Measurements from ENCODE around the gene RRP8. TPM values are rescaled to one million over a fixed set of nuclear protein-coding genes. Genes with fewer than 3 reads are reported as not detected.

RRP8 gene
- total and polyA plus RNA-seq, 8 donors: 1.8 to 23.1 (median 14.8) TPM

- 87 to 91% (median 88%) methylated on average over 3 to 10 of the region's 10 CpGs for WGBS, 5 donors
- Histone ChIP-seq H3K27ac (no peak overlapping the region), H3K27me3 (no peaks in the 10 kb centered on the region), H3K4me3 (no peak overlapping the region), H3K9me3 (no peaks in the 10 kb centered on the region), H3K36me3 (peaks cover 0 to 17% (median 5%) of the 10 kb centered on the region in 4 donors), H3K4me1 (peaks cover 0 to 7% (median 3%) of the 10 kb centered on the region in 4 donors)
- no peak for TF ChIP-seq CTCF (IDR thresholded peaks at IDR 0.05)
- TF ChIP-seq EP300 (IDR thresholded peaks at IDR 0.05): no peak
- TF ChIP-seq POLR2A (IDR thresholded peaks at IDR 0.05): no peak
- TF ChIP-seq POLR2AphosphoS5 (IDR thresholded peaks at IDR 0.05): no peak
- no peak for DNase-seq
- intact Hi-C loops (cut with DNase I; ENCODE audit: low total_unique reads): no loop called here
Observed at GRCh38 chr11:6563667-6564066, 39.7 kb downstream of the RRP8 start.

- peaks cover 0 to 2% (median 0%) of the 10 kb centered on the region in 4 donors for H3K4me1 ChIP-seq
- H3K36me3 ChIP-seq: peaks cover 0 to 17% (median 7%) of the 10 kb centered on the region in 4 donors
- H3K27me3 ChIP-seq: no peaks in the 10 kb centered on the region
- intact Hi-C loops (cut with DNase I; ENCODE audit: low total_unique reads): no loop called here
- no peak for DNase-seq
- 91 to 100% (median 94%) methylated on average over 4 of the region's 4 CpGs for WGBS, 5 donors
- H3K9me3 ChIP-seq: no peaks in the 10 kb centered on the region
- TF ChIP-seq CTCF (IDR thresholded peaks at IDR 0.05) (no peak), POLR2A (IDR thresholded peaks at IDR 0.05) (no peak), POLR2AphosphoS5 (IDR thresholded peaks at IDR 0.05) (no peak), EP300 (IDR thresholded peaks at IDR 0.05) (no peak)
- no peak overlapping the region for H3K4me3 ChIP-seq
- no peak overlapping the region for H3K27ac ChIP-seq
Observed at GRCh38 chr11:6563121-6563619, 40.2 kb downstream of the RRP8 start.

GRCh38 chr11:6561288-6561687, 42.1 kb downstream of the RRP8 start:
- H3K27ac ChIP-seq: no peak overlapping the region
- no peaks in the 10 kb centered on the region for H3K9me3 ChIP-seq
- WGBS, 5 donors: 89 to 99% (median 93%) methylated on average over 3 of the region's 3 CpGs
- no peaks in the 10 kb centered on the region for H3K4me1 ChIP-seq
- H3K27me3 ChIP-seq: no peaks in the 10 kb centered on the region
- H3K4me3 ChIP-seq: no peak overlapping the region
- no peak for DNase-seq
- H3K36me3 ChIP-seq: peaks cover 0 to 25% (median 13%) of the 10 kb centered on the region in 4 donors
- TF ChIP-seq POLR2AphosphoS5 (IDR thresholded peaks at IDR 0.05) (no peak), POLR2A (IDR thresholded peaks at IDR 0.05) (no peak), CTCF (IDR thresholded peaks at IDR 0.05) (no peak), EP300 (IDR thresholded peaks at IDR 0.05) (no peak)
- intact Hi-C loops (cut with DNase I; ENCODE audit: low total_unique reads): no loop called here

GRCh38 chr11:6559369-6559768, 44.0 kb downstream of the RRP8 start:
- H3K4me3 ChIP-seq: no peak overlapping the region
- H3K36me3 ChIP-seq: peaks cover 0 to 25% (median 13%) of the 10 kb centered on the region in 4 donors
- H3K27ac ChIP-seq: no peak overlapping the region
- no peaks in the 10 kb centered on the region for H3K4me1 ChIP-seq
- intact Hi-C loops (cut with DNase I; ENCODE audit: low total_unique reads): no loop called here
- H3K27me3 ChIP-seq: no peaks in the 10 kb centered on the region
- DNase-seq: no peak
- WGBS, 5 donors: 89 to 100% (median 94%) methylated on average over 1 of the region's 1 CpG
- no peaks in the 10 kb centered on the region for H3K9me3 ChIP-seq
- TF ChIP-seq POLR2AphosphoS5 (IDR thresholded peaks at IDR 0.05): no peak
- no peak for TF ChIP-seq POLR2A (IDR thresholded peaks at IDR 0.05)
- TF ChIP-seq EP300 (IDR thresholded peaks at IDR 0.05): no peak
- no peak for TF ChIP-seq CTCF (IDR thresholded peaks at IDR 0.05)
